ENCODE measurements around the gene CLEC4E.
"Not testable (repeated sequence)": the region's sequence is repeated elsewhere in the genome, so short reads cannot be mapped to it uniquely, and the experiment has no call there.

Gene CLEC4E

GRCh38 chr12:8546591-8546990, 5.9 kb upstream of the CLEC4E start:
- Histone ChIP-seq H3K4me1 (ENCODE audit: low read length) (no peaks in the 10 kb centered on the region), H3F3A (ENCODE audit: insufficient read depth, low read length) (no peaks in the 10 kb centered on the region), H4K20me1 (ENCODE audit: insufficient read depth, low read length) (no peaks in the 10 kb centered on the region), H3K9me2 (replicated peaks; ENCODE audit: insufficient read depth, low read length) (no peaks in the 10 kb centered on the region), H3K27me3 (replicated peaks; ENCODE audit: insufficient read depth, low read length) (no peaks in the 10 kb centered on the region), H3K79me2 (ENCODE audit: low read length) (no peaks in the 10 kb centered on the region), H3K4me2 (ENCODE audit: low read depth, low read length) (no peak overlapping the region), H3K36me3 (replicated peaks; ENCODE audit: insufficient read depth, low read length) (no peaks in the 10 kb centered on the region), H3K27ac (ENCODE audit: low read length) (no peak overlapping the region), H3K9me3 (replicated peaks; ENCODE audit: insufficient read depth, low read length) (no peaks in the 10 kb centered on the region), H2AFZ (ENCODE audit: low read length) (no peak overlapping the region), H3K9ac (ENCODE audit: low read length) (no peak overlapping the region), H3K4me3 (ENCODE audit: low read length) (no peak overlapping the region)
- DNase-seq: no peak
- TF ChIP-seq EZH2phosphoT487 (IDR thresholded peaks at IDR 0.05; ENCODE audit: low read length) (no peak), EZH2 (optimal IDR thresholded peaks at IDR 0.05; ENCODE audit: low read depth, low read length) (no peak)
- TF ChIP-seq, protein P1, sequence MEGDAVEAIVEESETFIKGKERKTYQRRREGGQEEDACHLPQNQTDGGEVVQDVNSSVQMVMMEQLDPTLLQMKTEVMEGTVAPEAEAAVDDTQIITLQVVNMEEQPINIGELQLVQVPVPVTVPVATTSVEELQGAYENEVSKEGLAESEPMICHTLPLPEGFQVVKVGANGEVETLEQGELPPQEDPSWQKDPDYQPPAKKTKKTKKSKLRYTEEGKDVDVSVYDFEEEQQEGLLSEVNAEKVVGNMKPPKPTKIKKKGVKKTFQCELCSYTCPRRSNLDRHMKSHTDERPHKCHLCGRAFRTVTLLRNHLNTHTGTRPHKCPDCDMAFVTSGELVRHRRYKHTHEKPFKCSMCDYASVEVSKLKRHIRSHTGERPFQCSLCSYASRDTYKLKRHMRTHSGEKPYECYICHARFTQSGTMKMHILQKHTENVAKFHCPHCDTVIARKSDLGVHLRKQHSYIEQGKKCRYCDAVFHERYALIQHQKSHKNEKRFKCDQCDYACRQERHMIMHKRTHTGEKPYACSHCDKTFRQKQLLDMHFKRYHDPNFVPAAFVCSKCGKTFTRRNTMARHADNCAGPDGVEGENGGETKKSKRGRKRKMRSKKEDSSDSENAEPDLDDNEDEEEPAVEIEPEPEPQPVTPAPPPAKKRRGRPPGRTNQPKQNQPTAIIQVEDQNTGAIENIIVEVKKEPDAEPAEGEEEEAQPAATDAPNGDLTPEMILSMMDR (IDR thresholded peaks at IDR 0.05; ENCODE audit: low read length): no peak

GRCh38 chr12:8544295-8544694, 3.6 kb upstream of the CLEC4E start:
- peak overlapping the region; percentile 45 for H3K4me2 ChIP-seq (ENCODE audit: low read depth, low read length)
- H3K36me3 ChIP-seq (replicated peaks; ENCODE audit: insufficient read depth, low read length): no peaks in the 10 kb centered on the region
- no peaks in the 10 kb centered on the region for H3K9me2 ChIP-seq (replicated peaks; ENCODE audit: insufficient read depth, low read length)
- H3K27ac ChIP-seq (ENCODE audit: low read length): no peak overlapping the region
- H3K4me3 ChIP-seq (ENCODE audit: low read length): peak overlapping the region; percentile 19; the same call in 1 of the 2 replicates
- no peaks in the 10 kb centered on the region for H3F3A ChIP-seq (ENCODE audit: insufficient read depth, low read length)
- no peaks in the 10 kb centered on the region for H3K79me2 ChIP-seq (ENCODE audit: low read length)
- peak; percentile 79 for DNase-seq
- no peak overlapping the region for H3K9ac ChIP-seq (ENCODE audit: low read length)
- H4K20me1 ChIP-seq (ENCODE audit: insufficient read depth, low read length): no peaks in the 10 kb centered on the region
- 0 out of 2 replicates have a peak overlapping the region, but pooled peaks have one; percentile 7 for H2AFZ ChIP-seq (ENCODE audit: low read length)
- TF ChIP-seq, protein P1 (IDR thresholded peaks at IDR 0.05; ENCODE audit: low read length): peak; percentile 85
- TF ChIP-seq EZH2phosphoT487 (IDR thresholded peaks at IDR 0.05; ENCODE audit: low read length): no peak
- H3K9me3 ChIP-seq (replicated peaks; ENCODE audit: insufficient read depth, low read length): no peaks in the 10 kb centered on the region
- H3K4me1 ChIP-seq (ENCODE audit: low read length): no peaks in the 10 kb centered on the region
- H3K27me3 ChIP-seq (replicated peaks; ENCODE audit: insufficient read depth, low read length): no peaks in the 10 kb centered on the region

DNA sequence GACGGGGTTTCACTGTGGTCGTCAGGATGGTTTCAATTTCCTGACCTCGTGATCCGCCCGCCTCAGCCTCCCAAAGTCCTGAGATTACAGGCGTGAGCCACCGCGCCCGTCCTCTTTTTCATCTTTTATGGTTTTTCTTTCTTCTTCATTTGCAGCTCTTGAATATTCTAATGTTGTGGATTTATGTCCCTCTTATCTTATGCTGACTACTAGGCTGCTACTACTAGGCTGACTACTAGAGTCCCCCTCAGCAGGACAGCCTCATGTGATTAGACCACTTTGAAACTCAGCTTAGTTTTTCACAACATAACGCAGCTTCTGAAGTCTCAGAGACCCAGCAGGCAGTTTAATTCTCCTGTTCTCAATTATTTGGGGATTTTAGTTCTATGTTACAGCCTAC, 857 bp upstream of the CLEC4E start:
- H3K9me3 ChIP-seq (replicated peaks; ENCODE audit: insufficient read depth, low read length): no peaks in the 10 kb centered on the region
- H4K20me1 ChIP-seq (ENCODE audit: insufficient read depth, low read length): no peaks in the 10 kb centered on the region
- no peaks in the 10 kb centered on the region for H3K36me3 ChIP-seq (replicated peaks; ENCODE audit: insufficient read depth, low read length)
- no peak overlapping the region for H3K27ac ChIP-seq (ENCODE audit: low read length)
- no peaks in the 10 kb centered on the region for H3K27me3 ChIP-seq (replicated peaks; ENCODE audit: insufficient read depth, low read length)
- DNase-seq: no peak
- no peak overlapping the region for H3K4me3 ChIP-seq (ENCODE audit: low read length)
- H3K4me1 ChIP-seq (ENCODE audit: low read length): no peaks in the 10 kb centered on the region
- TF ChIP-seq EZH2phosphoT487 (IDR thresholded peaks at IDR 0.05; ENCODE audit: low read length) (no peak), EZH2 (optimal IDR thresholded peaks at IDR 0.05; ENCODE audit: low read depth, low read length) (no peak)
- TF ChIP-seq, protein P1 (IDR thresholded peaks at IDR 0.05; ENCODE audit: low read length): no peak
- H3K4me2 ChIP-seq (ENCODE audit: low read depth, low read length): no peak overlapping the region
- H3K9me2 ChIP-seq (replicated peaks; ENCODE audit: insufficient read depth, low read length): no peaks in the 10 kb centered on the region
- H3F3A ChIP-seq (ENCODE audit: insufficient read depth, low read length): no peaks in the 10 kb centered on the region
- no peak overlapping the region for H2AFZ ChIP-seq (ENCODE audit: low read length)
- no peak overlapping the region for H3K9ac ChIP-seq (ENCODE audit: low read length)
- H3K79me2 ChIP-seq (ENCODE audit: low read length): no peaks in the 10 kb centered on the region

DNA sequence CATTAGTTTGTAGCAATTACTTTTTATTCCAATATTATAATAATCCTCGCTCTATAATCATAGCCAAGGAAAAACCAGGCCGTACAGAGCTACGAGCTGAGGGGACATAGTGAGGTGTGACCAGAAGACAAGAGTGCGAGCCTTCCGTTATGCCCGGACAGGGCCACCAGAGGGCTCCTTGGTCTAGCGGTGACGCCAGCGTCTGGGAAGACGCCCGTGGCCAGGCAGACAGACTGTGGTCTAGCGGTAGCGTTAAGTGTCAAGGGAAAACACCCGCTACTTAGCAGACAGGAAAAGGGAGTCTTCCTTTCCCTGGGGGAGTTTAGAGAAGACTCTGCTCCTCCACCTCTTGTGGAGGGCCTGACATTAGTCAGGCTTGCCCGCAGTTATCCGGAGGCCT, 2.9 kb downstream of the CLEC4E start:
- not testable (repeated sequence) for H3K4me3 ChIP-seq (ENCODE audit: low read length); H3F3A ChIP-seq (ENCODE audit: insufficient read depth, low read length); H3K9ac ChIP-seq (ENCODE audit: low read length); H2AFZ ChIP-seq (ENCODE audit: low read length); H3K27me3 ChIP-seq (replicated peaks; ENCODE audit: insufficient read depth, low read length); H3K4me2 ChIP-seq (ENCODE audit: low read depth, low read length); H3K79me2 ChIP-seq (ENCODE audit: low read length); H3K4me1 ChIP-seq (ENCODE audit: low read length); H3K27ac ChIP-seq (ENCODE audit: low read length); DNase-seq; H4K20me1 ChIP-seq (ENCODE audit: insufficient read depth, low read length); H3K36me3 ChIP-seq (replicated peaks; ENCODE audit: insufficient read depth, low read length); H3K9me2 ChIP-seq (replicated peaks; ENCODE audit: insufficient read depth, low read length); H3K9me3 ChIP-seq (replicated peaks; ENCODE audit: insufficient read depth, low read length)

Data from MM.1S (cell line).